ENCODE data around the gene RAD51B.

DNA sequence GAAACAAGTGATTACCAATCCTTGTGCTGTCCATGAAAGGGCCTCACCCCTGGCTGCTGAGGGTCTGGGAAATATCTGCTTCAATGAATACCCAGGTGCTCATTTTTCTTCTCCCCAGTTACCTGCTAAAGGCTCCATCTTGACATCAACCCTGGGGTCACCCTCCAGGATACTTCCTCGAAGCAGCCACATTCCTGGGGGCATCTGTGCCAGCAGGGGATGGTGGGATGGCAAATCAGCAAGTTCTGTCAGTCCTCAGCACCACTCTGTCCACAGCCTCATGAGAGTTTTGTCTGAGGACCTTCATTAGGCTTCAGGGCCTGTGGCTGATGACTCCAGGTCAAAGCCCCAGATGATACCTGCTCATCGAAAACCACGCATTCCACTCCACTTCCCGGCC is 848.4 kb downstream of the RAD51B start:
- TF ChIP-seq, protein P1, sequence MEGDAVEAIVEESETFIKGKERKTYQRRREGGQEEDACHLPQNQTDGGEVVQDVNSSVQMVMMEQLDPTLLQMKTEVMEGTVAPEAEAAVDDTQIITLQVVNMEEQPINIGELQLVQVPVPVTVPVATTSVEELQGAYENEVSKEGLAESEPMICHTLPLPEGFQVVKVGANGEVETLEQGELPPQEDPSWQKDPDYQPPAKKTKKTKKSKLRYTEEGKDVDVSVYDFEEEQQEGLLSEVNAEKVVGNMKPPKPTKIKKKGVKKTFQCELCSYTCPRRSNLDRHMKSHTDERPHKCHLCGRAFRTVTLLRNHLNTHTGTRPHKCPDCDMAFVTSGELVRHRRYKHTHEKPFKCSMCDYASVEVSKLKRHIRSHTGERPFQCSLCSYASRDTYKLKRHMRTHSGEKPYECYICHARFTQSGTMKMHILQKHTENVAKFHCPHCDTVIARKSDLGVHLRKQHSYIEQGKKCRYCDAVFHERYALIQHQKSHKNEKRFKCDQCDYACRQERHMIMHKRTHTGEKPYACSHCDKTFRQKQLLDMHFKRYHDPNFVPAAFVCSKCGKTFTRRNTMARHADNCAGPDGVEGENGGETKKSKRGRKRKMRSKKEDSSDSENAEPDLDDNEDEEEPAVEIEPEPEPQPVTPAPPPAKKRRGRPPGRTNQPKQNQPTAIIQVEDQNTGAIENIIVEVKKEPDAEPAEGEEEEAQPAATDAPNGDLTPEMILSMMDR (conservative IDR thresholded peaks at IDR 0.05; ENCODE audit: low read depth, low read length): no peak
- TF ChIP-seq EZH2phosphoT487 (IDR thresholded peaks at IDR 0.05; ENCODE audit: borderline replicate concordance, low read length) (no peak), EZH2 (IDR thresholded peaks at IDR 0.05; ENCODE audit: low read length, unreplicated experiment) (no peak)

All from PC-3 (cell line).